ENCODE data around the gene GNAO1.

Gene GNAO1

DNA sequence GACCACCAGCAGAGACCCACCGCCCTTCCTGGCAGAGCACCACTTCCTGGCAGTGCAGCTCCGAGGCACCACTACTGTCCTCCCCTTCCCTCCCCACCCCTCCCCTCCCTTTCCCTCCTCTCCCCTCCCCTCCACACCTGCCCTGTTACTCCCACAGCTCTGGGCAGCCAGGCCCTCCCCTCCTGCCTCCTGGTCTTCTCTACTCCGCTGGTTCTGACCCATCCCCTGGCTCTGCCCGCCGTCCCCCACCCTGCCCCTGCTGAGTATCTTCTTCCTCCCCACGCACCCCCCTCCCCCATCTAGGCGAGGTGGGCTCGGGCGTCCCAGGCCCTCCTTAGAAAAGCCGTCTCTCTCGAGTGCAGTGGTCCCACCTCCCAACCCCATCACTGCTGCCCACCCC, 156.4 kb downstream of the GNAO1 start:
- H3K36me3 Mint-ChIP-seq (ENCODE audit: insufficient read depth), result no peaks in the 10 kb centered on the region
- peaks cover 0 to 2% of the 10 kb centered on the region in 2 donors for H3K4me1 Mint-ChIP-seq (ENCODE audit: low read depth in 2 of 2)
- H3K4me3 Mint-ChIP-seq, result no peak overlapping the region
- DNase-seq (no peak), ATAC-seq (replicated peaks) (no peak)
- no peaks in the 10 kb centered on the region for H3K9me3 Mint-ChIP-seq
- H3K27ac Mint-ChIP-seq, result no peak overlapping the region
- H3K27me3 Mint-ChIP-seq, result no peaks in the 10 kb centered on the region

DNA sequence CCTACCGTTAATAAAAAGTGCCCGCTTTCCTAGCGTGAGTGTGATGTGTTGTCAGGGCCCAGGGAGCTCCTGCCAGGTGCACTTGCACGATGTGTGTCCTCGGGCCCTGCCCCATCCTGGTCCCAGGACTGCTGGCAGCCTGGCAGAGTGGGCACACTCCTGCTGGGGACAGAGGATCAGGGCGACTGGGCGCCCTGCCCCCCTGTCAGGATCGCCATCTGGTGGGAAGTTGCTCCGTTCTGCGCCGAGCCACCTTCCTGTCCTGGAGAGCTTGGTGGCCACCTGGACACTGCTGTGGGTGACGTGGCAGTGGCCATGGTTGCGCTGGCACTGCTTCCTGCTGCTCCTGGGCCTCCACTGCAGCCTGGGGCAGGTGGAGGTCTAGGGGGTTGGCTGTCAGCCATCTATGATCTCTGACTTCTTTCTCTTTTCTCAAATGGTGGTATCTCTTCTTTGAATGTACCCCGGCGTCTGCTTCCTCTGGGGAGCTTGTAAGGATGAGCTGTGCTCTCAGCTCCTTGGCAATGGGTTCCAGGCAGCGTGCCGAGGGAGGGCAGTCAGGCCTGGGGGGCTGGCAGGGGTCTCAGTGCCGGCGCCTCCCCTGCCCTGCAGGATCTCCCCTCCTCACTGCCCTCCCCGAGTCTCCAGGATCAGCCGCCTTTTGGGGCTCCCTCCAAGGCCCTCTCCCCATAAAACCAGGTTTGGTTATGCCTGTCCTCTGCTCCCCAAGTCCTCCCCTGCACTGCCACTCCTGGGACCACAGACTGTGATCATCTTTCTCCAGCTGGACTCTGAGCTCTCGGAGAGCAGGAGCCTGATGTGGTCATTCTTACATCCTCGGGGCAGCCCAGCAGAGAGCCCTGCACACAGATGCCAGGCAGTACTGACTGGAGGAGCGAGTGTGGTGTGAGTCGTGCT, 157.1 kb downstream of the GNAO1 start:
- Mint-ChIP-seq H3K27ac (peak overlapping the region in 1 of 2 donors; percentile 20), H3K27me3 (no peaks in the 10 kb centered on the region), H3K9me3 (no peaks in the 10 kb centered on the region), H3K36me3 (ENCODE audit: insufficient read depth) (no peaks in the 10 kb centered on the region), H3K4me3 (no peak overlapping the region), H3K4me1 (ENCODE audit: low read depth in 2 of 2) (peaks cover 0 to 2% of the 10 kb centered on the region in 2 donors)
- DNase-seq (no peak), ATAC-seq (replicated peaks) (no peak)

DNA sequence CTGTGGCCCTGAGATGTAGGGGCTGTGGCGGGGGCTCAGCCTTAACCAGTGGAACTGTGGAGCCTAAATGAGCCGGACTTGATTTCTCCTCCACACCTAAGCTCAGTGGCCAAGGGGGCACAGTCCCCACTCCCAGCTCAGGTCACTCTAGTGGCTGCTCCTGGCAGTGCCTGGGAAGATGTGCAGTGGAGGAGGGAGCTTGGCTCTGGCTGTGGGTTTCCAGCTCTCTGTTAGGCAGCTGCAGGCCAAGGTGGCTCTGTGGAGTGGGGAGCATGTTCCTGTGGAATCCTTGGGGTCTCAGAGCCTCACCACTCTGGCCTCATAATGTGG, 157.8 kb downstream of the GNAO1 start:
- H3K36me3 Mint-ChIP-seq (ENCODE audit: insufficient read depth), result no peaks in the 10 kb centered on the region
- ATAC-seq (replicated peaks) (no peak), DNase-seq (no peak)
- no peak overlapping the region for H3K27ac Mint-ChIP-seq
- H3K4me3 Mint-ChIP-seq, result no peak overlapping the region
- no peaks in the 10 kb centered on the region for H3K9me3 Mint-ChIP-seq
- H3K27me3 Mint-ChIP-seq, result no peaks in the 10 kb centered on the region
- peaks cover 0 to 2% of the 10 kb centered on the region in 2 donors for H3K4me1 Mint-ChIP-seq (ENCODE audit: low read depth in 2 of 2)

DNA sequence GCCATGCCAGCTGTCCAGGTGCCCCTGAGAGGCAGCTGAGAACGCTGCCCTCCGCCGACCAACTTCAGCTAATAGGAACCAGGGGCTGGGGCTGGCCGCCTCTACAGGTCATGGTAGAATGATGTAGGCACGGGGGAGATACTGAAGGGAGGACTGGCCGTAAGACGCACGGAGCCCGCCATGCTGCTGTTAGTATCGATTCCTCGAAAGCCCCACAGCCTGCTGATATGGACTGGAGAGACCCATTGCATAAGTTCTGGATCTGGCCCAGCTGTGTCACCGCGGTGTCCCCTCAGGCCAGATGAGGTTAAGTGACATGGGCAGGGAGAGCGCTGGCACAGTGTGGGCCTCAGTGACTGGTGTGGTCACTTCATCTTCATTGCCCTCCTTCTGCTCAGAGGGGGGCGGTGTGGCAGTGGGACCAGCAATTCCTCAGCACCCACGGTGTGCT, 158.4 kb downstream of the GNAO1 start:
- peaks cover 0 to 3% of the 10 kb centered on the region in 2 donors for H3K4me1 Mint-ChIP-seq (ENCODE audit: low read depth in 2 of 2)
- H3K27me3 Mint-ChIP-seq, result no peaks in the 10 kb centered on the region
- no peak overlapping the region for H3K4me3 Mint-ChIP-seq
- no peaks in the 10 kb centered on the region for H3K9me3 Mint-ChIP-seq
- H3K36me3 Mint-ChIP-seq (ENCODE audit: insufficient read depth), result no peaks in the 10 kb centered on the region
- ATAC-seq (replicated peaks) (no peak), DNase-seq (no peak)
- no peak overlapping the region for H3K27ac Mint-ChIP-seq

DNA sequence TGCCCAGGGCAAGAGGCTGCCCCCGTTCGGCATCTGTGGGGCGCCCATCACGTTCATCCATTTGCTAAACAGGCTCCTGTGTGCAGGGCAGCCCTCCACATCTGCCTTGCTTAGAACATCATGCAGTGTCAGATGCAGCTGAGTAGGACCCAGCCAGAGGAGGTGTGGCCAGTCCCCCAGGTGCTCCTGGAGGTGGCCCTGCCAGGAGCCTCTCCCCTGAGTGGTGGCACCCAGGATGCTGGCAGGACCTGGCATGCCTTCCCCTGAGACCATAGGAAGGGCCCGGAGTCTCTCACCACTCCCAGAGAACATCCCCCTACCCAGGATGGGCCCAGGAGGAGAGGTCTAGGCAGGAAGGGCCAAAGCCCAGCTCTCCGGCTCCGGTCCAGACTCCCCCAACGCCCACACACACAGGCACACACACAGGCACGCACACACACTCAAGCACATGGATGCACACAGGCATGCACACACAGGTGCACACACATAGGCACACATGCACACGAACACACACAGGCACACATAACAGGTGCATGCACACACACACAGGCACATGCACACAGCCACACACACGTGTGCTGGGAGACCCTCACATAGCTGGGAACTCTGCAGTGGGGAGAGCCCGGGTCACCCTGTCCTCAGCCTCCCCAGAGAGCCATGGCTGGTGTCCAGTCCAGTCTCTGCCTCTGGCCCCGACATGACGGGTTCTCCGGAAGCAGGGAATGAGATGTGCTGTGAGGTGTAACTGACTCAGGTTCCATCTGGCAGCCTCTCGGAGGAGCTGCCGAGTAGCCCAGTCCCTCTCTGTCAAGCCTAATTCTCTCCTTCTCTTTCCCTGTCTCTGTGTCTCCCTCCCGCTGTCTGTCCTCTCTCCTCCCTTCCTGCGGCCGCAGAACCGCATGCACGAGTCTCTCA, 159.5 kb downstream of the GNAO1 start:
- DNase-seq, result no peak
- no peak for ATAC-seq (replicated peaks)
- Mint-ChIP-seq H3K27me3 (no peaks in the 10 kb centered on the region), H3K9me3 (no peaks in the 10 kb centered on the region), H3K27ac (no peak overlapping the region), H3K36me3 (ENCODE audit: insufficient read depth) (no peaks in the 10 kb centered on the region), H3K4me3 (no peak overlapping the region), H3K4me1 (ENCODE audit: low read depth in 2 of 2) (peaks cover 0 to 5% of the 10 kb centered on the region in 2 donors)

DNA sequence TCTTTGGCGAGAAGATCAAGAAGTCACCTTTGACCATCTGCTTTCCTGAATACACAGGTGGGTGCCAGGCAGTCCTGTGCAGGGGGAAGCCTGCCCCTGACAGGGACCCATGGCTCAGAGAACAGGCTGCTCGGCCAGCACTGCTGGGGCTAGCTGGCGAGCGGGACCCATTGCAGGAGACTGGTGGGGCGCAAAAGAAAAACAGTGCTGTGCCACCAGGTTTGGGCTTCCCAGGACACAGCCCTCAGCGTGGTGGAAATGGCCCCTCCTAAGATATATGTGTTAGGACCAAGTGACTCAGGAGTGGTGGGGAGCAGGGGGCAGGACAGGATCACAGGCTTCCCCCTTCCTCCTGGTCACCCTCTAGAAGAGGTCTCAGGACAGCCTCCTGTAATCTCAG, 160.2 kb downstream of the GNAO1 start:
- Mint-ChIP-seq H3K36me3 (ENCODE audit: insufficient read depth) (no peaks in the 10 kb centered on the region), H3K9me3 (no peaks in the 10 kb centered on the region), H3K4me3 (no peak overlapping the region), H3K27me3 (no peaks in the 10 kb centered on the region), H3K27ac (no peak overlapping the region), H3K4me1 (ENCODE audit: low read depth in 2 of 2) (peaks cover 5 to 11% of the 10 kb centered on the region in 2 donors)
- no peak for ATAC-seq (replicated peaks)
- no peak for DNase-seq

DNA sequence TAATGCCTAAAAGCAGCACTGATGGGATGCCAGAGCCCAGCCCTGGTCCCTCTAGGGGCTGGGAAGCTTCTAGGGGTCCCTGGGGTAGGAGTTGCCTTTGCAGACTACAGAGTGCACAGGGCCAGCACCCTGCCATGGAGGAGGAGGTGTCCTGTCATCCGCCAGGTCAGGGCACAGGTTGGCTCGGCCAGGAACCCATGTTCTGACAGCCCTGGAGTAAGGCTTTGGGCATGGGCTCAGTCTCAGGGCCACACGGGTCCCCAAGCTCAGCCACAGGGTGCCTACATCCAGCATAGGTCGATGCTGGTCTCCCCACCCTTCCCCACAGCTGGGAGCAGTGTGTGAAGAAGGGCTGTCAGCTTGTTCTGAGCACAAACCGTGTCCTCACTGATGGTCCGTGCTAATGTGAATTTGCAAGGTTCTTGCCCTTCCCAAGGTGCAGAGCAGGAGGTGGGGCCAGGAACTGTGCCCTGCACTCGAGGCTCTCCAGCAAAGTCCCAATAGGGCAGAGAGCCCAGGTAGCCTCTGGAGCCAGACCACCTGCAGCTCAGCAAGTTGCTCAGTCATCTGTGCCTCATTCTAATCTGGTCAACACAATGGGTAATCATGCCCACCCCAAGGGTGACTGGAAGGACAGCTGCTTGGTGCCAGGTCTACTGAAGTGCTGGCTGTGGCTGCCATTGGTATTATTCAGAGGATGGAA, 161.2 kb downstream of the GNAO1 start:
- no peaks in the 10 kb centered on the region for H3K9me3 Mint-ChIP-seq

DNA sequence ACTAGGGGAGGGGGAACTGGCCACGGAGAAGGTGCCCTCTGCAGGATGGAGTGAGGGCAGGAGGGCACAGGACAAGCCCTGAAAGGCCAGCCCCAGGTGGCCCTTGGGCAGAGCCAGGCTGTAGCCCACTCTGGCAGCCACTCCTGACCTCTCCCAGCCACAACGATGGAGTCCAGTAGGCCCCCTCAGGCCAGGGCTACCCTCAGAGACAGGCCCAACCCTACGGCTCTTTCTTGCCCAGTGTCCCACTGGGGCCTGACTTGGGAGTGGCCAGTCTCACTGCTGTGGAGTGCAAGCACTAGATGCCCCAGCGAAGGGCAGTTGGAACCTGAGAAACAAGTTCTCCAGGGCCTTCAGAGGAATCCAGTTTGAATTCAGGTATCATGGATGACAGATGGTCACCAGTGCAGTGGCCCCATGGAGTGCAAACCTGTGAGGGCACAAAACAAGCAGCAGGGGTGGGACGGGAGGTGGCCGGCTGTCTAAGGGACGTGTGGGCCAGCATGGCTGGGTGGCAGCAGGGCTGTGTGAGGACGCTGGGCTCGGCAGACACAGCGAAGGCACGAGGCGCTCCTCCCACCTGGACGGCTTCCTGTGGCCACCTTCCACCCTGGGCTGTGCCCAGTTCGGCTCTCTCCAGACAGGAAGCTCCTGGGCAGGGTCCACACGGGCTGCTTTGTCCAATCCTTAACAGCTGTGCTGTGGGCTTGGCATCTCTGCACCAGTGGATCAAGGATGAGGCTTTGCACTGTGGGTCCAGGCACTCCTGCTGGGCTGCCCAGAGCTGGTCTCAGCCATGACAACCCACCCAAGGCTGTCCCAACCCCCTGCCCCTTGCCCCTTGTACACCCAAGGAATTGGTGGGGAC, 162.0 kb downstream of the GNAO1 start:
- H3K36me3 Mint-ChIP-seq (ENCODE audit: insufficient read depth), result no peaks in the 10 kb centered on the region
- peaks cover 15 to 22% of the 10 kb centered on the region in 2 donors for H3K4me1 Mint-ChIP-seq (ENCODE audit: low read depth in 2 of 2)
- ATAC-seq (replicated peaks) (no peak), DNase-seq (no peak)
- peak overlapping the region in 1 of 2 donors; percentile 8 for H3K27ac Mint-ChIP-seq
- H3K4me3 Mint-ChIP-seq, result no peak overlapping the region
- H3K9me3 Mint-ChIP-seq, result no peaks in the 10 kb centered on the region
- no peaks in the 10 kb centered on the region for H3K27me3 Mint-ChIP-seq

More for the DNA sequence above, 161.2 kb downstream of the GNAO1 start:
- Mint-ChIP-seq H3K36me3 (ENCODE audit: insufficient read depth) (no peaks in the 10 kb centered on the region), H3K4me1 (ENCODE audit: low read depth in 2 of 2) (peaks cover 15 to 17% of the 10 kb centered on the region in 2 donors), H3K27ac (peak overlapping the region in 1 of 2 donors; percentile 8), H3K4me3 (no peak overlapping the region), H3K27me3 (no peaks in the 10 kb centered on the region)
- DNase-seq, result no peak
- ATAC-seq (replicated peaks), result no peak

DNA sequence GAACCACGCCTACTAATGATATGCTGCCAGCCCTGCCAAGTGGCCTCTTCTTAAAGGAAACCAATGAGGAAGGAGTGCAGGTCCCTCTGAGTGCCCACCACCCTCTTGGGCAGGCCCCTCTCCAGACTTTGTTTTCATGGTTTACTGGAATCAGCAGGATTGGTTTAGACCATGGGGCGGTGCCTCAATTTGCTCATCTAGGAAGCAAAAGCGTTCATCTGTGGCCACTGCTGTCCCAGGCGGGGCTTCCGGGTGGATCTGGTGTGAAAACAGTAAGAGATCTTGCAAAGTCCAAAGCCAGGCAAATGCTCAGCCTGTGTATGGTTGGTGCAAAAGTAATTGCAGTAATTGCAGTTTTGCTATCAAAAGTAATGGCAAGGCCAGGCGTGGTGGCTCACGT, 162.7 kb downstream of the GNAO1 start:
- ATAC-seq (replicated peaks) (no peak), DNase-seq (no peak)
- Mint-ChIP-seq H3K9me3 (no peaks in the 10 kb centered on the region), H3K27me3 (no peaks in the 10 kb centered on the region), H3K4me1 (ENCODE audit: low read depth in 2 of 2) (peaks cover 15 to 22% of the 10 kb centered on the region in 2 donors), H3K4me3 (no peak overlapping the region), H3K36me3 (ENCODE audit: insufficient read depth) (no peaks in the 10 kb centered on the region), H3K27ac (no peak overlapping the region)

DNA sequence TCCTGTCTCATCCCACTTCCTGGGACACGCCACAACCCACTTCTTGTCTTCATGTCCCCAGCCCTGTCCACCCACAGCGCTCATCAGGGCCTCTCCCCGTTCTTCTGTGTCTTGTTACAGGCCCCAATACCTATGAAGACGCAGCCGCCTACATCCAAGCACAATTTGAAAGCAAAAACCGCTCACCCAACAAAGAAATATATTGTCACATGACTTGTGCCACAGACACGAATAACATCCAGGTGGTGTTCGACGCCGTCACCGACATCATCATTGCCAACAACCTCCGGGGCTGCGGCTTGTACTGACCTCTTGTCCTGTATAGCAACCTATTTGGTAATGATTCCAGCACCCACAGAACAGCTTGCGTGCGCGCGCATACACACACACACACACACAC, 163.5 kb downstream of the GNAO1 start:
- H3K4me3 Mint-ChIP-seq, result no peak overlapping the region

DNA sequence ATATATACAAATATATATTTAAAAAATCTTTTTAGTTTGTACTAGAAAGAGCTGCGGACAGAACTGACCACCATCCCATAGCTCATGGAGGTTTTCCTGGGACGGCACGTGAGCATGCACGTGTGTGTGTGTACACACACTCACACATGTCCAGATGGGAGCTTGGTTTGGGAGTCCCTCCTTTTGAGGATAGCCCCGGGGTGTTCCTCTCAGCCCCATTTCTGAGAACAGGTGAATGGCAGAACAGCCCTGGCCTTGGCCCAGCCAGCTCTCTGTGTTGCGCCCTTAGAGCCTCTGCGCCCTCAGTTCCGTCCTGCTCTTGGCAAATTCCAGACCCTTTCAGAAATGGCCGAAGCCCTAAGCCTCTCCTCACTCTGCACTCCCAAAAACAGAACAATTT, 163.9 kb downstream of the GNAO1 start:
- peak overlapping the region in 1 of 2 donors; percentile 94 for H3K27ac Mint-ChIP-seq
- no peaks in the 10 kb centered on the region for H3K36me3 Mint-ChIP-seq (ENCODE audit: insufficient read depth)
- DNase-seq, result no peak
- peak overlapping the region in 1 of 2 donors; percentile 92 for H3K4me3 Mint-ChIP-seq
- H3K4me1 Mint-ChIP-seq (ENCODE audit: low read depth in 2 of 2), result peaks cover 15 to 22% of the 10 kb centered on the region in 2 donors
- no peak for ATAC-seq (replicated peaks)
- no peaks in the 10 kb centered on the region for H3K27me3 Mint-ChIP-seq
- H3K9me3 Mint-ChIP-seq, result no peaks in the 10 kb centered on the region

More for the DNA sequence above, 163.5 kb downstream of the GNAO1 start:
- no peak for ATAC-seq (replicated peaks)
- no peak for DNase-seq
- no peak overlapping the region for H3K27ac Mint-ChIP-seq
- H3K36me3 Mint-ChIP-seq (ENCODE audit: insufficient read depth), result no peaks in the 10 kb centered on the region
- H3K27me3 Mint-ChIP-seq, result no peaks in the 10 kb centered on the region
- H3K9me3 Mint-ChIP-seq, result no peaks in the 10 kb centered on the region
- H3K4me1 Mint-ChIP-seq (ENCODE audit: low read depth in 2 of 2), result peaks cover 15 to 22% of the 10 kb centered on the region in 2 donors

DNA sequence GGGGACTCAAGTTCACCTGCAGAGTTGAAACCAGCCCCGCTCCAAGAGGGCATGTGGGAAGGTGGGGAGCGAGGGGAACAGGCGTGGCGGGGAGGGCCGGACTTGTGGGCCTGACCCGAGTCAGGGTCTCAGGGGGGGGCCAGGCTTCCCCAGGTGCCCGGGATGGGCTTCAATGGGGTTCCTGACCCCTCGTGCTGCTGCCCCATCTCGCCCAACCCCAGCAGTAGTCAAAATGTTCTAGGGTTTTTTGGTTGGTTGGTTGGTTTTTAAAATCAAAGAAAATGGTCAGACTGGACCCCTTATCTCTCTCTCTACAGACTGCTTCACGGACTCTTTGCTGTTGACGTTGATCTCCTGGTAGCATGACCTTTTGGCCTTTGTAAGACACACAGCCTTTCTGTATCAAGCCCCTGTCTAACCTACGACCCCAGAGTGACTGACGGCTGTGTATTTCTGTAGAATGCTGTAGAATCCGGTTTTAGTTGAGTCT, 164.5 kb downstream of the GNAO1 start:
- H3K36me3 Mint-ChIP-seq (ENCODE audit: insufficient read depth), result peaks cover under 1% of the 10 kb centered on the region
- H3K4me3 Mint-ChIP-seq, result peak overlapping the region; percentile 86 to 92
- H3K27me3 Mint-ChIP-seq, result no peaks in the 10 kb centered on the region
- ATAC-seq (replicated peaks) (no peak), DNase-seq (no peak)
- H3K9me3 Mint-ChIP-seq, result no peaks in the 10 kb centered on the region
- peak overlapping the region; percentile 94 to 96 for H3K27ac Mint-ChIP-seq
- peaks cover 15 to 22% of the 10 kb centered on the region in 2 donors for H3K4me1 Mint-ChIP-seq (ENCODE audit: low read depth in 2 of 2)
